Neural cell (in vitro differentiated cells): Measurements from ENCODE around the gene MAP3K15. TPM values are rescaled to one million over a fixed set of nuclear protein-coding genes. Genes with fewer than 3 reads are reported as not detected.

Experiments
- H2AFZ ChIP-seq: fragments of 200-600, 300-800 bp; sonication (generic), shearing (Covaris generic); 2 replicates; pipeline ENCODE4 v1.6.0; 2014; ENCODE audit warnings: low read depth, mild to moderate bottlenecking, antibody characterized with exemption, low read length, moderate library complexity
- H3F3A ChIP-seq: fragments of 200-600 bp; shearing (Covaris generic); 2 replicates; pipeline ENCODE4 v1.6.1; 2016; ENCODE audit warnings: mild to moderate bottlenecking, moderate library complexity, mixed read lengths, antibody characterized with exemption, low read length; ENCODE audit not compliant: insufficient read depth, poor library complexity, severe bottlenecking
- H3K27ac ChIP-seq: fragments of 200-600, 300-800 bp; sonication (generic), shearing (Covaris generic); 2 replicates; pipeline ENCODE4 v1.5.1; 2014; ENCODE audit warnings: mild to moderate bottlenecking, low read length, moderate library complexity
- H3K27me3 ChIP-seq: fragments of 300-800, 200-600 bp; sonication (generic), shearing (Covaris generic); 2 replicates; pipeline ENCODE4 v1.6.0; 2014; ENCODE audit warnings: mild to moderate bottlenecking, low read depth, low read length, moderate library complexity; ENCODE audit not compliant: insufficient read depth
- H3K36me3 ChIP-seq: fragments of 300-800, 200-600 bp; sonication (generic), shearing (Covaris generic); 2 replicates; pipeline ENCODE4 v1.5.1; 2014; ENCODE audit warnings: mild to moderate bottlenecking, antibody characterized with exemption, low read length, moderate library complexity; ENCODE audit not compliant: insufficient read depth
- H3K4me2 ChIP-seq: fragments of 300-800, 200-600 bp; sonication (generic), shearing (Covaris generic); 2 replicates; pipeline ENCODE4 v1.6.0; 2014; ENCODE audit warnings: mild to moderate bottlenecking, low read length
- H3K4me3 ChIP-seq: fragments of 300-800, 200-600 bp; sonication (generic), shearing (Covaris generic); 2 replicates; pipeline ENCODE4 v1.5.1; 2014; ENCODE audit warnings: mild to moderate bottlenecking, low read length, moderate library complexity
- H3K79me2 ChIP-seq: fragments of 200-600 bp; shearing (Covaris generic); replicated peaks from 2 replicates; pipeline ENCODE4 v1.6.0; 2014; ENCODE audit warnings: mild to moderate bottlenecking, low read length, moderate library complexity; ENCODE audit not compliant: insufficient read depth
- H3K9ac ChIP-seq: fragments of 300-800, 200-600 bp; sonication (generic), shearing (Covaris generic); 2 replicates; pipeline ENCODE4 v1.6.1; 2016; ENCODE audit warnings: mild to moderate bottlenecking, low read length, mixed read lengths
- H3K9me2 ChIP-seq: fragments of 200-600 bp; shearing (Covaris generic); 2 replicates; pipeline ENCODE4 v1.6.1; 2016; ENCODE audit warnings: mild to moderate bottlenecking, low read length, mixed read lengths; ENCODE audit not compliant: insufficient read depth
- H3K9me3 ChIP-seq: fragments of 200-600, 300-800 bp; sonication (generic), shearing (Covaris generic); 2 replicates; pipeline ENCODE4 v1.6.1; 2016; ENCODE audit warnings: mild to moderate bottlenecking, mixed run types, low read length, moderate library complexity, mixed read lengths
- H4K20me1 ChIP-seq: fragments of 200-600 bp; shearing (Covaris generic); 2 replicates; pipeline ENCODE4 v1.6.1; 2016; ENCODE audit warnings: mild to moderate bottlenecking, mixed run types; ENCODE audit not compliant: insufficient read depth
- CTCF ChIP-seq: fragments of 450-650 bp; IDR thresholded peaks from 2 replicates; pipeline ENCODE4 v1.5.1; 2014; ENCODE audit warnings: antibody characterized with exemption, mild to moderate bottlenecking, moderate library complexity; ENCODE audit not compliant: poor library complexity, severe bottlenecking
- EP300 ChIP-seq: fragments of 450-650 bp; conservative IDR thresholded peaks from 2 replicates; pipeline ENCODE4 v1.6.1; 2014; ENCODE audit warnings: antibody characterized with exemption, mild to moderate bottlenecking, moderate library complexity; ENCODE audit not compliant: poor library complexity, severe bottlenecking
- EZH2 ChIP-seq: fragments of 200-600, 300-800 bp; shearing (Covaris generic), sonication (generic); IDR thresholded peaks from 2 replicates; pipeline ENCODE4 v1.6.1; 2014; ENCODE audit warnings: antibody characterized with exemption, low read length, borderline replicate concordance, mild to moderate bottlenecking; ENCODE audit not compliant: insufficient read depth, poor library complexity, severe bottlenecking
- MXI1 ChIP-seq: fragments of 450-650 bp; conservative IDR thresholded peaks from 2 replicates; pipeline ENCODE4 v1.6.1; 2014; ENCODE audit warnings: antibody characterized with exemption, mild to moderate bottlenecking; ENCODE audit not compliant: poor library complexity, severe bottlenecking
- POLR2AphosphoS5 ChIP-seq: IDR thresholded peaks from 2 replicates; pipeline ENCODE4 v1.6.1; 2012
- RAD21 ChIP-seq: fragments of 450-650 bp; conservative IDR thresholded peaks from 2 replicates; pipeline ENCODE4 v1.6.1; 2014; ENCODE audit warnings: antibody characterized with exemption, mild to moderate bottlenecking, moderate library complexity
- REST ChIP-seq: IDR thresholded peaks from 2 replicates; pipeline ENCODE4 v1.6.1; 2012; ENCODE audit warnings: borderline replicate concordance
- SMC3 ChIP-seq: fragments of 450-650 bp; conservative IDR thresholded peaks from 2 replicates; pipeline ENCODE4 v1.6.1; 2014; ENCODE audit warnings: antibody characterized with exemption, mild to moderate bottlenecking, moderate library complexity; ENCODE audit not compliant: poor library complexity
- TAF1 ChIP-seq: IDR thresholded peaks from 2 replicates; pipeline ENCODE4 v1.6.1; 2012; ENCODE audit warnings: low read depth
- polyA plus RNA-seq: library from polyadenylated mRNA; depleted of rRNA; stranded (reverse); fragments of >200 nt; gene quantifications from 2 replicates; pipeline ENCODE4 v1.2.3, GENCODE V29; 2014

The MAP3K15 gene
- polyA plus RNA-seq, 1 donor from 2014 or later: not detected

DNA sequence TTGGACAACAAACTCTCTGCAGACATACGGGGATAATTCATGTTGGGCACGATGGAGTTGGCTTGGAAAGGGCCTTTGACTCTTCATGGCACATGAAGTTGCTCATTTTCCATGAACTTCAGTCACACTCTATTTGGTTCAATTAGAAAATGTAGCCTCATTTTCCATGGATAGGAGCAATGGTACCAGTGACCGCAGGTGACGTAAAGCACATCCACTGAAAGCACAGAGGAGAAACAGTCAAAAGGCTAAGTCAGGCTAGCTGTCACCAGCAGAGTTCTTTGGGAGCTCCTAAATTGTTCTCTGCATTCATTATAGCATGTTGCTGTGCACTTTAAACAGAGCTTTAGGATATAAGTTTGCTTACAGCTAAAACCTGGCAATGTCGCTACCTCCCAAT, 39.9 kb upstream of the MAP3K15 start:
- TF ChIP-seq EP300 (no peak), EZH2 (no peak), SMC3 (no peak), CTCF (no peak), REST (no peak), POLR2AphosphoS5 (no peak), RAD21 (no peak), TAF1 (no peak), MXI1 (no peak)
- H3F3A ChIP-seq: no peaks in the 10 kb centered on the region
- H3K4me2 ChIP-seq: no peak overlapping the region

GRCh38 chrX:19554786-19555185, 39.5 kb upstream of the MAP3K15 start:
- H2AFZ ChIP-seq: no peak overlapping the region
- H3F3A ChIP-seq: no peaks in the 10 kb centered on the region
- H3K9ac ChIP-seq: no peak overlapping the region
- no peak overlapping the region for H3K4me2 ChIP-seq
- H3K27me3 ChIP-seq: no peaks in the 10 kb centered on the region
- H3K4me3 ChIP-seq: no peak overlapping the region
- no peak overlapping the region for H3K27ac ChIP-seq
- no peaks in the 10 kb centered on the region for H4K20me1 ChIP-seq
- H3K9me2 ChIP-seq: no peaks in the 10 kb centered on the region
- H3K79me2 ChIP-seq: no peaks in the 10 kb centered on the region
- H3K36me3 ChIP-seq: no peaks in the 10 kb centered on the region
- H3K9me3 ChIP-seq: no peaks in the 10 kb centered on the region
- TF ChIP-seq POLR2AphosphoS5 (no peak), TAF1 (no peak), CTCF (no peak), MXI1 (no peak), REST (no peak), EZH2 (no peak), SMC3 (no peak), RAD21 (no peak), EP300 (no peak)

More for the DNA sequence above, 39.9 kb upstream of the MAP3K15 start:
- Histone ChIP-seq H3K9me2 (no peaks in the 10 kb centered on the region), H3K9me3 (no peaks in the 10 kb centered on the region), H3K9ac (no peak overlapping the region), H3K4me3 (no peak overlapping the region), H3K79me2 (no peaks in the 10 kb centered on the region), H3K36me3 (no peaks in the 10 kb centered on the region), H4K20me1 (no peaks in the 10 kb centered on the region), H3K27me3 (no peaks in the 10 kb centered on the region), H2AFZ (no peak overlapping the region), H3K27ac (no peak overlapping the region)
